Measurements from ENCODE around the gene PRR5. TPM values are rescaled to one million over a fixed set of nuclear protein-coding genes. Genes with fewer than 3 reads are reported as not detected.

The PRR5 gene
- total RNA-seq, 1 donor from 2014 or later, result 13.5 TPM

- no peaks in the 10 kb centered on the region for H3K36me3 Mint-ChIP-seq (ENCODE audit: unreplicated experiment)
- peak; percentile 93 for DNase-seq (ENCODE audit: extremely low spot score, unreplicated experiment)
- H3K27ac Mint-ChIP-seq (ENCODE audit: unreplicated experiment), result no peak overlapping the region
- H3K9me3 Mint-ChIP-seq (ENCODE audit: unreplicated experiment), result no peaks in the 10 kb centered on the region
- peaks cover 2% of the 10 kb centered on the region for H3K27me3 Mint-ChIP-seq (ENCODE audit: unreplicated experiment)
- H3K4me1 Mint-ChIP-seq (ENCODE audit: unreplicated experiment), result peaks cover 14% of the 10 kb centered on the region
- peak; percentile 97 for TF ChIP-seq CTCF (IDR thresholded peaks at IDR 0.05)
- H3K4me3 Mint-ChIP-seq (ENCODE audit: unreplicated experiment), result no peak overlapping the region
Observed at GRCh38 chr22:44684506-44685383, 17.3 kb upstream of the PRR5 start.

- Mint-ChIP-seq H3K9me3 (ENCODE audit: unreplicated experiment) (no peaks in the 10 kb centered on the region), H3K27ac (ENCODE audit: unreplicated experiment) (no peak overlapping the region), H3K36me3 (ENCODE audit: unreplicated experiment) (no peaks in the 10 kb centered on the region), H3K27me3 (ENCODE audit: unreplicated experiment) (peaks cover 2% of the 10 kb centered on the region), H3K4me1 (ENCODE audit: unreplicated experiment) (peaks cover 14% of the 10 kb centered on the region), H3K4me3 (ENCODE audit: unreplicated experiment) (no peak overlapping the region)
- DNase-seq (ENCODE audit: extremely low spot score, unreplicated experiment), result no peak
- no peak for TF ChIP-seq CTCF (IDR thresholded peaks at IDR 0.05)
Observed at GRCh38 chr22:44685384-44686056, 16.5 kb upstream of the PRR5 start.

- no peak overlapping the region for H3K4me3 Mint-ChIP-seq (ENCODE audit: unreplicated experiment)
- DNase-seq (ENCODE audit: extremely low spot score, unreplicated experiment), result no peak
- H3K36me3 Mint-ChIP-seq (ENCODE audit: unreplicated experiment), result no peaks in the 10 kb centered on the region
- TF ChIP-seq CTCF (IDR thresholded peaks at IDR 0.05), result no peak
- H3K27me3 Mint-ChIP-seq (ENCODE audit: unreplicated experiment), result peaks cover 2% of the 10 kb centered on the region
- H3K4me1 Mint-ChIP-seq (ENCODE audit: unreplicated experiment), result peaks cover 14% of the 10 kb centered on the region
- H3K9me3 Mint-ChIP-seq (ENCODE audit: unreplicated experiment), result no peaks in the 10 kb centered on the region
- H3K27ac Mint-ChIP-seq (ENCODE audit: unreplicated experiment), result no peak overlapping the region
Observed at GRCh38 chr22:44686873-44687600, 15.0 kb upstream of the PRR5 start.

- Mint-ChIP-seq H3K36me3 (ENCODE audit: unreplicated experiment) (no peaks in the 10 kb centered on the region), H3K4me3 (ENCODE audit: unreplicated experiment) (no peak overlapping the region), H3K4me1 (ENCODE audit: unreplicated experiment) (peaks cover 14% of the 10 kb centered on the region), H3K27ac (ENCODE audit: unreplicated experiment) (no peak overlapping the region), H3K9me3 (ENCODE audit: unreplicated experiment) (no peaks in the 10 kb centered on the region), H3K27me3 (ENCODE audit: unreplicated experiment) (peaks cover 2% of the 10 kb centered on the region)
- TF ChIP-seq CTCF (IDR thresholded peaks at IDR 0.05), result no peak
- DNase-seq (ENCODE audit: extremely low spot score, unreplicated experiment), result no peak
Observed at GRCh38 chr22:44689173-44689572, 12.8 kb upstream of the PRR5 start.
